CMK (cell line): ENCODE measurements around the gene SYTL3.
"Not testable (repeated sequence)": the region's sequence is repeated elsewhere in the genome, so short reads cannot be mapped to it uniquely, and the experiment has no call there.

Experiments used
- DNase-seq: peaks from one replicate; pipeline ENCODE4 v3.0.0-alpha.2; 2010; ENCODE audit warnings: low read depth

SYTL3 gene

DNA sequence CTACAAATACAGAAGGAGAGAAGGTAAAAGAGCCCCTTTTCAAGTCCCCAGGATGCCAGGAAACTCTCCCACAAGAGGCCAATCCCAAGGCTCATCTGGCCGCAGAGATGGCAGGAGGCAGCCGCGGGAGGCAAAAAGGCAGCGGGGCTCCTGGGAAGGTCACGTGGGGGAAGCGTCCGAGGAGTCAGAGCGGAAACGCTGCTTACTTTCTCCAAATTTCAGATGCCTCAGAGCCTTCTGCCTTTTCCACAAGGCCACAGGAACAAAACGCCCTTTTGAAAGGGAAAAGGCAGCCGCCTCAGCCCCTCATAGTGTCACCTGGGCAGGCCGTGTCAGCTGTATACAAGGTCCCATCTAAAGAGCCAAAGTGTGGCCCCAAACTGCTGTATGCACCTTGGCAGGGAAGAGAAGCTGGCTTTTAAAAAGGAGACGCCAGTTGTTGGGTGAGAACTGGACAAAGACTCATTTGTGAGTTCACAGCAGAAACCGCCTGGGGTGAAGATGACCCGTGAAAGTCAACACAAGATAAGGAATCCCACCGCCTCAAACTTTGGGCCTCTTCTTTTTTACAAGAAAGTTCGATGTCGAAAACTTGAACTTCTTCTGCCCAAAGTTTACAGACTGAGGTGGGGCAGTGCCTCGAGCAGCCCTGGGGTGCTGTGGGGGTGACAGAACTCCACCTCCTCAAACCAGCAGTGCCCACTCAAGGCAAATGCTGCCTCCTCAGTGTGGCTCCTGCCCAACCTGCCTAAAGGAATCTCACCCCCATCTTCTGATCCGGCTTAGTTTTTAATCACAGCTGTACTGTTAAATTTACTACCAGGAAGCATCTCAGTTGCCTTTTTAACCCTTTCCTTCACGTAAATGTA, 124.0 kb downstream of the SYTL3 start:
- no peak for DNase-seq

DNA sequence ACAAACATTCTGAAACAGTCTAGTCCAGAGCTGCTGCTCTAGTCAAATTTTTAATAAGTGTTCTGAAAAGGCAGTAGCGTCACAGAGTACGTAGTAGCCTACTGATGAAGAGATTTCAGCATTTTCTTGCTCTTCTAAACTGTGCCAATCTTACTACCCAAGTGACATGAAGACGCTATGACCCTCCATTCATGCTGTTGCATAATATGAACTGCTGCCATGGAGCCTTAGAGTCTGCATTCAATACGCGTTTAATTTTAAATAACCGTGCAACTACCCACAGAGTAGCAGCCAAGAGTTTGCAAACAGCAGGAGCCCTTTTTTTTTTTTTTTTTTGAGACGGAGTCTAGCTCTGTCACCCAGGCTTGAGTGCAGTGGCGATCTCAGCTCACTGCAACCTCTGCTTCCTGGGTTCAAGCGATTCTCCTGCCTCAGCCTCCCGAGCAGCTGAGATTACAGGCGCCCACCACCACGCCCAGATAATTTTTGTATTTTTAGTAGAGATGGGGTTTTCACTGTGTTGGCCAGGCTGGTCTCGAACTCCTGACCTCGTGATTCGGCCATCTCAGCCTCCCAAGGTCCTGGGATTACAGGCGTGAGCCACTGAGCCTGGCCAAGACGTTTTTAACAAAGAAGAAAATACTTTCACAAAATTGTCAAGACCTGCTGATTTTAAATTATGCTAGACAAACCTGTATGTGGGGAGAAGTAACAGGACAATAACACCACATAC, 125.0 kb downstream of the SYTL3 start:
- DNase-seq = no peak

DNA sequence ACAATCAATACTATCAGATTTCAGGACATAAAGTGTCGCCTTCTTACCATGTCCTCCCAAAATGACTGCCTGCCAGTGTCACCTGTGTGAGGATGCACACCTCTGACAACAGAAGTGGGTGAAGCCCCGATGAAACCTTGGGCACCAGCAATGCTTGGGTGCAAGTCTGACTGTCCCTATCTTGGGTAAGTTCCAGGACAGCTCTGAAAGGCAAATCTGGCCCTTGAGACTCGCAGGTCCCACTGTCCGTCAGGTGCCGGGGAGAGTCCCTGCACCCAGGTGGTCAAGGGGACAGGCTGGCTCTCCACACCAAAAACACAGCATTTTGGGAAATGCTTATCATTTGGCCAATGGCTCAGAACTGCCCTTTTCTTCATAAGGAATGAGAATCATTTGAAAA, 126.0 kb downstream of the SYTL3 start:
- DNase-seq = no peak

DNA sequence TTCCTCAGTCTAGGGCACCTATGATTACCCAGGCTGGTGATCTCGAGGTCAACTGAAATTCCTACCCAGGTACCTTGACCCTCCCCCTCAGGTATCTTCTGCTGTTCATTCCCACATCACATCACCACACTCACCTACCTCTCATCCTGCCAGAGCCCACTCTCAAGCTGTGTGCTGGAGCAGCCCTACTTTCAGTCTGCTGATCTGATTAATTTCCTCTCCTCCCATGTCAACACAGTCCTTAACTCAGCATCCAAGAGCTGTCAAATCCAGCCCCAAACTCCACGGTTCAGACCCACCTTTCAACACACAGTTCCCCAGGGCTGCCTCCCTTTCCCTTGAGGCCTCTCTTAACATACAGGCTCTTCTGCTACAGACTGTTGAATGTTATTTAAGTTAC, 126.9 kb downstream of the SYTL3 start:
- no peak for DNase-seq

DNA sequence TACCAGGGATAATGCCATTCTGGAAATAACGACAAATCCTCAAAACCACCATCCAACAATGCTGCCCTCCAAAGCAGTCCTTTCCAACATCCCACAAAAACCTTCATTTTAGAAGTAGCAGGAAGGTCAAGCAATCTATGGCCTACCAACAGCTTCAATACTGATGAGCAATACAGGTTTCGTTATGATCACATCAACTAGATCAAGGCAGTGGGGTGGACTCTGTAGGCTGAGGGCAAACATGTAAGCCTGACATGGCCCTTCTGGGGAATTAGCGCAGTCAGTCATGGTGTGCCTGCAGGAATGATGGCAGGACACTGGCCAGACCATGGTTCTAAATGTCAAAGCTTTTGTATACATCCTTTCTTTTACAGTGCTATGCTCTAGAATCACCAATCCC, 127.7 kb downstream of the SYTL3 start:
- DNase-seq = no peak

DNA sequence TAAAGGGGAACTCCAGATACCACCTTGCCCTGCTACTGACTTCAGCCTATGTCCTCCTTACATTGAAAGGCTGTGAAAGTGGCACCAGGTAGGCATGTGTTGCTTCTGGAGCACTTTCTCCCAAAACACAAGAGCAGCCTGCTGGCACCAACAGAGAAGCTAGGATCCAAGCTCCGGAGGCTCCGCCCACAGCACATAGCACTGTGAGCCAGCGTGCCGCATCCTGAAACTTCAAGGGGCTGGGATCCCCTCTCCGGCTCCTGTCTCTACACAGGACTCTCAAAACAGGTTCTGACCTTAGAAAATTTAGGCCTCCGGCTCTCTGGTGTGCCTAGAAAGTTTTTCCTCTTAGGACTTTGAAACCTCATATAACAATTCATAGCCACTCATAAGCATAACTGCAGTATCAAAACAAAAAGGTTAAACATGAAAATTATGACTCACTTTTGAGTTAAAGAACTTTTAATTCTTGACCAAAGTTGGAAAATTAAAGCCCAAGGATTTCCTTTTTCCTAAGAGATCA, 128.2 kb downstream of the SYTL3 start:
- DNase-seq = no peak

DNA sequence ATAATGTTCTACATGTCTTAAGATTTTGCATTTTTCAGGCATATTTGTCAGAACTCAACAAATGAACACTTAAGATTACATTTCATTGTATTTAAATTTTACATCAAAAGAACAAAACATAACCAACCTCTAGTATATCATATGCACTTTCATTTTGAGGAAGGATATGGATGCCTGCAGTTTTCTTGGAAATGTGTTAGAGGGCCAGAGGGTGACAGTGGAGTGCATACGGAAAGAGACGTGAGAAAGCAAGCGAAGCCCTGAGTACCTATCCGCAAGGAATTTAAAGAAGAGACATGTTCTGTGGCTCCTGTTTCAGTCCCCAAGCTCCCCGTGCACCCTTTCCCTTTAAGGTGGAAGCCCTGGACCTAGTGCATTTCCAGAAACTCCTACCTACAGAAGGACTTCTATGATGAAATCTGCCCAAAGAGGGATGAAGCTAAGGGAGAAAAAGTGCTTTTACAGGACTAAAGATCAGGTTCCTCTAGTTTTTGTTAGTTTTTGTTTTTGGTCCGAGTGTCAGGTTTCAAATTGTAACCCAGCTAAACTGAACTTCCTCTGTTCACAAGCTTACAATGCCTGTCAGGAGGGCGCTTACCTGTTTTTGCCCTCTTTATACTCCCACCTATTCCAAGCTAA, 130.5 kb downstream of the SYTL3 start:
- DNase-seq = no peak

DNA sequence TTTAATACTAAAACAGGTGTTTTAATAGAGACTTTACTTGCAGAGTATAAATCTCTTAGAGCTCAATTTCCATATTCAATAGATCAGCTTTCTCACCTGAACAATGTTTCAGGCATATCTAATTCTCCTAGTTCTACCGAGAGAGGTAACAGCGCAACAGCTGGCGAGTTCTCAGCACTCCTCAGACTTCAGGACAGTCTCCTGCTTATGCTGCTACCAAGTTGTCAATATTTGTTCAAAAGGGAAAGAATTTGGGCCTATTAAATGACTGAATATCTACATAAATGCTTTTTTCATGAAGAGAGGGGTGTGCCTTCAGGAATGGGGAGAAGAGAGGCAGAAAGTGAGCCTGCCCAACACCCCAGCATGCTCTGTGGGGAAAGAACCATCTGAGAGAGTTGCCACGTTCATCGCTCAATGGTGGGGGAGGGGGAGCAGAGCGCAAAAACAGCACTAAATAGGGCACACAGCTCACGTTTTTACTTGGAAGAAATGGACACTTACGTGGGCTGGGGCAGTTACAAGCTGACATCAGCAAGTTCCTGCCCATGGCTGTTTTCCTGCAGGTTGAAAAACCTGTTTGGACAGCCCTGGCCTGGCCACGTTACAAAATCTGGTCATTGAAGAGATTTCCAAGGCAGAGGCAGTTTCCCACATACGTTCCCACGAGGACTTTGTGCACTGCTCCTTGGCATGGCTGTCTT, 131.3 kb downstream of the SYTL3 start:
- DNase-seq = no peak

DNA sequence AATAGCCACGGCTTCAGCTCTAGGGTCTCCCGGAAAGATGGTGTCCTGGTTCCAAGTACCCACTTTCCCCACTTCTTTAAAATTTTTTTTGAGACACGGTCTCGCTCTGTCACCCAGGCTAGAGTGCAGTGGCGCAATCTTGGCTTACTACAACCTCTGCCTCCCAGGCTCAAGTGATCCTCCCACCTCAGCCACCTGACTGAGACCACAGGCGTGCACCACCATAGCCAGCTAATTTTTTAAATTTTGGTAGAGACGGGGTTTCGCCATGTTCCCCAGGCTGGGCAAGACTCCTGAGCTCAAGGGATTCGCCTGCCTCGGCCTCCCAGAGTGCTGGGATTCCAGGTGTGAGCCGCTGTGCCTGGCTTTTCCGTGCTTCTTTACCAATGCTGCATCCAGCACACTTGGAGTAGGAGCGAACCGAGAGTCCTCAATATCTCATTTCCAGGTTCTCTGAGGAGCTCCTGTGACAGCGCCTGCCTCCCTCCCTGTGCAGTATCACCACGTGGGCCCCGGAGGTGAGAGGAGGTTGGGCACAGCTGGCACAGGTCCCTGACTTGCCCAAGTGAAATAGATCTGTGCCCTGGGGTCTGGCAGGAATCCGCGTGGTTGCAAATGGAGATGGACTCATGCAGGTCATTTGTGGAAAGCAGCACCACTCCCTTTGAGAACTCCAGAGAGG, 132.0 kb downstream of the SYTL3 start:
- DNase-seq = no peak

DNA sequence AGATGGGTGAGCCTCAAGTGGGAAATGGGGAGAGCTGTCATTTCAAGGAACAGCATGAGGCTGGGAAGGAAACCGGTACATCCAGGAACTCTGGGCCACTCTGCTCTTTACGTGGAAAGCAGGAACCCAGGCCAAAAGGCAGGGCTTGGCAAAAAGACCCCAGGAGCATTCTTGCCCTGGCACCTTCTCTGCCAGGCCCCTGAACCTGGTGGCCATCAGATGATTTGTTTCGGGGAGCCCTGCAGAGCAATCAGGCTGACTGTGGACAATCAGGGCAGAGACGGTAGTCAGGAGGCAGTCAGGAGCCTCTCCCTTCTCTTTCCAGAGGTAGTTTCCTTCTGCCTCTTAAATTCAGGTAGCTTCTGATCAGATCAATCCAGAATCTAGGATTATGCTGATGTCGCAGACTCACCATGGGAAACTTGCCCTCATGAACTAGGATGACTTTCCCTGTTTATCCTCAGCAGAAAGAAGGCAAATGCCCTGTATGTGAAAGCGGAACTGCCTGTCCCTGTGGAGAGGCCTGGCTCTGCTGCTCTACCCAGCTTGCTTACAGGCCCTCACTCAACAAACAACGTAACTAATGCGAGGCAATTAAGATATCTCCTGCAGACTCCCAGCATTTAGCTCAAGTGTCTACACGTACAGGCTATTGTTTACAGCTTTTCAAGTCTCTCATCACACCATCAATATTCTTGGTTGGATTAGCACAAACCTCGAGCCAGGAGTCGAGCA, 132.7 kb downstream of the SYTL3 start:
- DNase-seq = no peak

DNA sequence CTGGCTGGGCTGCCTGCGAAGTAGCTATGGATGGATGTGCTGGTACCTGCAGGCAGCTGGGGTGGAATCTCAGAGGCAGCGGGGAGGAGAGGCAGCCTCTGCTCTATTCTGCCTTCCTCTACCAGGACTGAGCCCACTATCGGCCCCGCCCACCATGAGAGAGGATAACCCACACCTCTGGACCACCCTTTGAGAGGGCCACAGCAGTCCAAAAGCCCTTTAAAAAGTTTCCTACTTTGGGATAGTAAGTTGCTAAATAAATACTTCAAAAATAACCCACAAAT, 133.3 kb downstream of the SYTL3 start:
- DNase-seq = no peak

DNA sequence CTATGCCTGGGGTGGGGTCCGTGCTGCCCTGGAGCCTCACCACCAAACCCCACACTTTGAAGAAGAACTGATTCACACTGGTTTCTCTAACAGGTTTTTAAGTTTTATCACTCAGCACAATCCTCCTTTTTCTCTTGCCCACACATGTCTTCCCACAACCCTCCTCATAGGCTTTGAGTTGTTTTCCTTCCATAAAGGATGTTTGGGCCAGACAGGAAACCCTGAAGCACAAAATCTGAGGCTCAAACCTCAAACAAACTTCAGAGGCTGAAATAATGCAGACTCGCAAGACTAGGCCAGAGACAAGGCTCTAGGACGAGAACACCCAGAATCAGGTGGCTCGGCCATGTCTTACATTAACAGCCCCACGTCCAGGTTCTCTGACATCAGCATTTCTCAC, 134.0 kb downstream of the SYTL3 start:
- DNase-seq = no peak

DNA sequence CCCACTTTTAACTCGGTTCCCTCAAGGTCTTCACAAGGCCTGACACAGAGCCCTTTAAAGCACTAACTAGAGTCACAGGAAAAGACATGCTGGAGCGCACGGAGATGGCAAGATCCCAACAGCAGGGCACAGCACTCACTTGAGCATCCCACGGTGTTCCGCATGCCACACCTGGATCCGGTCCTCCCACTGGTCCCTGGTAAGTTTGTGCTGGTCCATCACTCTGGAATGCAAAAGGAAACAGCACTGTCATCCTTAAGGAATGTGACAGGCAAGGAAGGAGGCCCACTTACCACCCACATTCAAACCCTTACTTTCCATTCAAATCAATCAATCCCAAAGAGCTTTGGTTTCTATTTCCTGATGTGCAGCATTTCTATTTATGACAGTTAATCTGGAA, 134.7 kb downstream of the SYTL3 start:
- DNase-seq = no peak

DNA sequence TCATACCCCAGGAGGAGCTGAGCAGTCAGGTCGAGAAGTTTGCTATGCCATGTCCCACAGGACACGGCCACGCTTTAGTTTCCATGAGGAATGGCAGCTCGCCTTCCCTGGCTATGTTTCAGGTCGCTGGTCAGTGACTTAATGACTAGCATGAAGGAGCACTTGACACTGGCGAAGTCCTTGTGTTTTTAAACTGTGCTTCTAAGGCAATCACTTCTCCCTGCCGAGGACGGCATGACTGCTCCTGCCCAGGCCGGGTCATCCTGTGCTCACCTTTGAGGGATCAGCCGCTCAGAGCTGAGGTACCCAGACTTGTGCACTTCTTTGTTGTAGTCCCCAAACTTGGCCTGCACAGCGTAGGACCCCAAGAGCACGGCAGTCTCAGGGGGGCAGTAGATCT, 135.2 kb downstream of the SYTL3 start:
- DNase-seq = no peak

DNA sequence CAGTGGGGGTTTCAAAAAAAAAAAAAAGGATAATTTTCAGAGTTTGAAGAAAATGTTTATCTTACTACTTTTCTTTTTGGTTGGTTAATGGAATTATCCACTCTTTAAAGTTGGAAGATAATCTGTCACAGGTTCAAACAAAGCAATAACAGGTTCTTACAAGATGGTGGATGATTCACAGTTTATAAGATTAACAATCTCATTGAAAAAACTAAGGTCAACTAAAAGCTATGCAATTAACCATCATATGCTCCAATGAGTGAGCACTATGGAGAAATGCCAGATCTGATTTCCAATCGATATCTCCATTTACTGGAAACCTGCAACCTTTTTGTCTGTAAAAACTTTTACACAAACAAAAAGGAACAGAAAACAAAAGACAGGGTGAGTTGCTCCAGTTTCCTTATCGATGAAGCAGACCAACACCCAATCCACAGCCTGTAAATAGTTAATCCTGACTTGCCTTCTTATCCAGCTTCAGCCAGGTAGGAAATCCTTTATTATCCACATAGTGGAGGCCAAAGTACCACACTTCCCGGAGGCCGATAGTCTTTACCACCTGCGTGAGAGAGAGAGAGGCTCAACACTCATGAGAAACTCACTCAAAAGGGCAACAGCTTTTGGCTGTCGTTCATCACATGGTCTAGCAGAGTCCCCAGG, 136.9 kb downstream of the SYTL3 start:
- DNase-seq = no peak

DNA sequence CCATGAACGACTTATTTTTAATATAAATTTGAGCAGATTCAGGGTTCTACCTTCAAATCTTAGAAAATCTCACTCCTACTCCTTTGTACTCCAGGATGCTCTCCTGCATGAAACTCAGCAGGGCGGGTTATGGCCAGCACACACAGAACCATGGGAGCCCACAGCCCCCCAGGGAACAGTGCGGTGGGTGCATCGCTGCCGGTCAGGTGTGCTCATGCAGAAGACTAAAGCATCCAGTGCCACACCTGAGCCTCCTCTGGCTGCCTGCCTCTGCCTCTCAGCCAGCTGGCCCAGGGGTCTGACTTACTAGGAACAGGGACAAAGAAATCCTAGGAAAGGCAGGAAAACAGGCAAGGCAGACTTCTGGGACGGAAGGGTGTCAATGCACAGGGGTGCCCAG, 137.5 kb downstream of the SYTL3 start:
- DNase-seq = no peak

DNA sequence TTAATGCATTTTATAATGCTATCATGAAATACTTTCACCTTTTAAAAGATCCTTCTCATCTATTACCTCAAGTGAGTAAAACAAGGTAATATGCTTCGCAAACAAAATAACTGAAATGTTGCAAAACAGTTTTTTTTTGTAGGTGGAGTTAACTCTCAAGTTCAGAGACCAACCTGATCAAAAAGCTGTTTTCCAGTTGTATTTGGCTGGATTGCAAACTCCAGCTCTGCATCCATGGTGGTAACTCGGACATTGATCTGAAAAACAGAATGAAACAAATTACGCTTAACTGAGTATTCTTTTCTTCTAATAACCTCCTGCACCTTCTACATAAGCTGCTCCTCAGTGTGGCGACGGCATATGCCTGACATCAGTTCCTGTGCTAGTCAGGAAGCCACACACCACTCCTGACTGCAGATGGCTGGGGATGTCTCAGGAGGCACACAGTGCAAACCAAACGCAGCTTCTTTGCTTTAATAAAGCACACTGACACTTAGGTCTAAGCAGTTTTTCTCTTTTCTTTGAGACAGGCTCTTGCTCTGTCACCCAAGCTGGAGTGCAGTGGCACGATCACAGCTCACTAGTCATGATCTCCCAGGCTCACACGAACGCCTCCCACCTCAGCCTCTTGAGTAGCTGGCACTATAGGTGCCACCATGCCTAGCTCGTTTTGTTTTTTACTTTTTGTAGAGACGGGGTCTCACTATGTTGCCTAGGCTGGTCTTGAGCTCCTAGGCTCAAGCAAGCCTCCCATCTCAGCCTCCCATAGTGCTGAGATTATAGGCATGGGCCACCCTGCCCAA, 139.5 kb downstream of the SYTL3 start:
- DNase-seq = no peak

DNA sequence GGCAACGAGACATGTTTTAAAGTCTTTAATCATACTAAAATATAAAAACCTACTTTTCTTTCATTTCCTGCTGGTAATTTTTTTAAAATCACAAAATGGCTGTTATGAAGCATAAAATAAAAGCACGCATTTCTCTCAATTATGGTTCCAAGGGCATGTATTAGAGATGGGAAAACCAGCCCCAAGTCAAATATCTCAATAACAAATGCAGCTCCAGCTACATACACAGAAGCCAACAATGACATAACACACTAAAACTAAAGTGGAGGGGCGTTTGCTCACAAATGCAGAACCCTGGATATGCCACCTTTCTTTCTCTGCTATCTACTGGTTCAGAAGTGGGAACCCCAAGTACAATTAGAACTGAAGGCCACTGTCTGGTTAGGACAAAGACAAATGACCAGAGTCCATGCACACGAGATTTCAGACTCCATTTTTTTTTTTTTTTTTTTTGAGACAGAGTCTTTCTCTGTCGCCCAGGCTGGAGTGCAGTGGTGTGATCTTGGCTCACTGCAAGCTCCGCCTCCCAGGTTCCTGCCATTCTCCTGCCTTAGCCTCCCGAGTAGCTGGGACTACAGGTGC, 141.5 kb downstream of the SYTL3 start:
- DNase-seq = no peak

DNA sequence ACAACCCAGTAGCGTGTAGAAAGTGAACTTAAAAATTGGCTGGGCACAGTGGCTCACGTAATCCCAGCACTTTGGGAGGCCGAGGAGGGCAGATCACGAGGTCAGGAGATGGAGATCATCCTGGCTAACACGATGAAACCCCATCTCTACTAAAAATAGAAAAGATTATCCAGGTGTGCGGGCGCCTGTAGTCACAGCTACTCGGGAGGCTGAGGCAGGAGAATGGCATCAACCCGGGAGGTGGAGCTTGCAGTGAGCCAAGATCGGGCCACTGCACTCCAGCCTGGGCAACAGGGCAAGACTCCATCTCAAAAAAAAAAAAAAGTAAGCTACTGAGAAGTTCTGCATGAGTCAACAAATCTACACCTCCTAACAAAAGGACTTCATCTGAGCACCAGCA, 142.7 kb downstream of the SYTL3 start:
- not testable (repeated sequence) for DNase-seq
